Loucy (cell line): ENCODE data around the gene EML1.

ENCODE experiments used
- H2AFZ ChIP-seq: fragments of 200-600 bp; sonication (generic); 2 replicates; pipeline ENCODE4 v1.6.0; 2016; ENCODE audit warnings: antibody characterized with exemption, mild to moderate bottlenecking, low read length, moderate library complexity
- H3F3A ChIP-seq: fragments of 200-600 bp; 2 replicates; pipeline ENCODE4 v1.6.0; 2016; ENCODE audit warnings: antibody characterized with exemption, low read depth, mild to moderate bottlenecking
- H3K27me3 ChIP-seq: fragments of 200-600 bp; sonication (generic); 2 replicates; pipeline ENCODE4 v1.6.1; 2014; ENCODE audit warnings: low read length, mild to moderate bottlenecking; ENCODE audit not compliant: insufficient read depth, poor library complexity, severe bottlenecking
- H3K36me3 ChIP-seq: fragments of 200-600 bp; sonication (generic); 2 replicates; pipeline ENCODE4 v1.6.1; 2016; ENCODE audit warnings: low read length; ENCODE audit not compliant: insufficient read depth
- H3K4me1 ChIP-seq: fragments of 200-600 bp; sonication (generic); 2 replicates; pipeline ENCODE4 v1.5.1; 2014; ENCODE audit warnings: low read length, mild to moderate bottlenecking; ENCODE audit not compliant: insufficient read depth, poor library complexity, severe bottlenecking
- H3K4me2 ChIP-seq: fragments of 200-600 bp; sonication (generic); 2 replicates; pipeline ENCODE4 v1.6.0; 2014; ENCODE audit warnings: antibody characterized with exemption, low read length, low read depth, mild to moderate bottlenecking; ENCODE audit not compliant: poor library complexity, severe bottlenecking
- H3K4me3 ChIP-seq: fragments of 200-600 bp; sonication (generic); 2 replicates; pipeline ENCODE4 v1.5.1; 2014; ENCODE audit warnings: low read length, mild to moderate bottlenecking, mixed read lengths; ENCODE audit not compliant: poor library complexity, severe bottlenecking
- H3K79me2 ChIP-seq: fragments of 200-600 bp; sonication (generic); 2 replicates; pipeline ENCODE4 v1.6.1; 2014; ENCODE audit warnings: low read length; ENCODE audit not compliant: insufficient read depth
- H3K9ac ChIP-seq: fragments of 200-600 bp; sonication (generic); 2 replicates; pipeline ENCODE4 v1.6.0; 2014; ENCODE audit warnings: mild to moderate bottlenecking, low read depth, low read length, moderate library complexity; ENCODE audit not compliant: poor library complexity, severe bottlenecking
- H3K9me2 ChIP-seq: fragments of 200-600 bp; sonication (generic); replicated peaks from 2 replicates; pipeline ENCODE4 v1.6.1; 2016; ENCODE audit warnings: low read depth, low read length, mixed read lengths
- H3K9me3 ChIP-seq: fragments of 200-600 bp; sonication (generic); 2 replicates; pipeline ENCODE4 v1.6.1; 2014; ENCODE audit warnings: mild to moderate bottlenecking, antibody characterized with exemption, low read length, low read depth; ENCODE audit not compliant: insufficient read depth
- H4K20me1 ChIP-seq: fragments of 200-600 bp; sonication (generic); 2 replicates; pipeline ENCODE4 v1.6.0; 2014; ENCODE audit warnings: antibody characterized with exemption, low read length, mild to moderate bottlenecking; ENCODE audit not compliant: insufficient read depth, poor library complexity, severe bottlenecking
- CTCF ChIP-seq: fragments of 200-600 bp; sonication (generic); conservative IDR thresholded peaks from 2 replicates; pipeline ENCODE4 v1.5.1; 2014; ENCODE audit warnings: mild to moderate bottlenecking, antibody characterized with exemption, low read length

EML1 gene

DNA sequence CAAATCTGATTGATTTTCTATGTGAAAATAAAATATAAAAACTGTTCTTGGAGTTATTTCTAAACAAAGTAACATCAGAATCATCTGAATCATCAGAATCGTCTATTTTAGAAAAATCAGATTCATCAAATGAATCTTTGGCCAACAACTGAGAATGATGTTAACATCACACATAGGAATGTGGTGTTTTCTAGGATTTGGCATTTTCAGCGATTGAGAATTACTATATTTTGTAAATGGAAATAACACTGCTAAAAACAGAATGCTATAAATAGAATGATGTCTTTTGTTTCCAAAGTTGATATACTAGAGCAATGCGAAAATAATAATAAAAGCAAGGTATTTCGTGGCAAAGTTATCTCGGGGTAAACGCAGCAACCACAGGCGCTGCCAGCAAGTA is 198.1 kb downstream of the EML1 start:
- no peak overlapping the region for H3K9ac ChIP-seq
- no peaks in the 10 kb centered on the region for H3K9me2 ChIP-seq
- peaks cover 3% of the 10 kb centered on the region for H3K4me1 ChIP-seq
- peaks cover 97% of the 10 kb centered on the region for H3K79me2 ChIP-seq
- no peaks in the 10 kb centered on the region for H3K27me3 ChIP-seq
- H3K9me3 ChIP-seq = peaks cover 3% of the 10 kb centered on the region
- H3K4me2 ChIP-seq = no peak overlapping the region
- peaks cover 26% of the 10 kb centered on the region for H4K20me1 ChIP-seq
- no peaks in the 10 kb centered on the region for H3F3A ChIP-seq
- H3K36me3 ChIP-seq = no peaks in the 10 kb centered on the region
- H2AFZ ChIP-seq = no peak overlapping the region
- no peak overlapping the region for H3K4me3 ChIP-seq
- no peak for TF ChIP-seq CTCF
